AG04450 (cell line): ENCODE results near the gene LRTM2. TPM values are rescaled to one million over a fixed set of nuclear protein-coding genes. Genes with fewer than 3 reads are reported as not detected.

ENCODE experiments used
- CTCF ChIA-PET: fragments of 300-600, 350-600 bp; formaldehyde crosslinking; extraction: SDS; loops from one replicate; lab custom pipeline; 2022; ENCODE audit warnings: antibody characterized with exemption, inconsistent platforms; lab: Charles Lee
- POLR2A ChIA-PET: fragments of 350-600 bp; formaldehyde crosslinking; extraction: SDS; loops from one replicate; lab custom pipeline; 2021; ENCODE audit warnings: antibody characterized with exemption, inconsistent platforms; lab: Yijun Ruan, JAX
- DNase-seq: peaks from one replicate; pipeline ENCODE4 v3.0.0-alpha.2; 2011; ENCODE audit warnings: low read depth, low spot score
- H3K27ac ChIP-seq: one replicate; pipeline ENCODE4 v1.5.1; 2012; ENCODE audit warnings: low read depth, low read length, control low read depth
- H3K27me3 ChIP-seq: one replicate; pipeline ENCODE4 v1.6.0; 2012; ENCODE audit warnings: low read length; ENCODE audit not compliant: control insufficient read depth, insufficient read depth
- H3K4me3 ChIP-seq: 2 replicates; pipeline ENCODE4 v1.5.1; 2011; ENCODE audit warnings: mild to moderate bottlenecking, low read depth, low read length, control low read depth
- H3K9me3 ChIP-seq: 2 replicates; pipeline ENCODE4 v1.5.1; 2012; ENCODE audit warnings: low read length; ENCODE audit not compliant: control insufficient read depth, insufficient read depth
- polyA plus RNA-seq: library from polyadenylated mRNA; depleted of rRNA; stranded (reverse); fragments of >200 nt; gene quantifications from 2 replicates; pipeline ENCODE4 v1.2.3, GENCODE V29; 2011
- TF ChIP-seq, protein P1 (sequence below): IDR thresholded peaks from 2 replicates; pipeline ENCODE4 v1.5.1; 2011; ENCODE audit warnings: low read depth, low read length, control low read depth, inconsistent platforms

LRTM2 gene
- polyA plus RNA-seq, 1 experiment: not detected

DNA sequence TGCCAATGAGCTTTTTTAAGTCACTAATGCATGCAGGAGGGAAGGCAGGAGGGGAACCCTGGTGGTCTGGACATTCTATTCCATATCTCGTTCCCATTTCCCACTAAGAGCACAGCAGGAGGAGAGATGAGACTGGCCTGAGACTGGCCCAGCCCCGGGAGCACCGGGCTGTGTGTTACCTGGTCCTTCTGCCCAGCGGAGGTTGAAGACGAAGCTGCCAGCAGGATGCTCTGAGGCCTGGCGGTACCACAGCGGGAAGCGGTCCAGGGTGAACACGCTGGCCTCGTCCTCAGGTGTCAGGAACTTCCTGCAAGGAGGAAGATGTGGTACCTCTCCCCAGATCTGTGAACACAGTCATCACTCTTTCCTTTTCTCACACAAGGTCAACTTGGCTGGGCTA lies 23.9 kb downstream of the LRTM2 start:
- CTCF ChIA-PET: no interaction called here
- TF ChIP-seq, protein P1, sequence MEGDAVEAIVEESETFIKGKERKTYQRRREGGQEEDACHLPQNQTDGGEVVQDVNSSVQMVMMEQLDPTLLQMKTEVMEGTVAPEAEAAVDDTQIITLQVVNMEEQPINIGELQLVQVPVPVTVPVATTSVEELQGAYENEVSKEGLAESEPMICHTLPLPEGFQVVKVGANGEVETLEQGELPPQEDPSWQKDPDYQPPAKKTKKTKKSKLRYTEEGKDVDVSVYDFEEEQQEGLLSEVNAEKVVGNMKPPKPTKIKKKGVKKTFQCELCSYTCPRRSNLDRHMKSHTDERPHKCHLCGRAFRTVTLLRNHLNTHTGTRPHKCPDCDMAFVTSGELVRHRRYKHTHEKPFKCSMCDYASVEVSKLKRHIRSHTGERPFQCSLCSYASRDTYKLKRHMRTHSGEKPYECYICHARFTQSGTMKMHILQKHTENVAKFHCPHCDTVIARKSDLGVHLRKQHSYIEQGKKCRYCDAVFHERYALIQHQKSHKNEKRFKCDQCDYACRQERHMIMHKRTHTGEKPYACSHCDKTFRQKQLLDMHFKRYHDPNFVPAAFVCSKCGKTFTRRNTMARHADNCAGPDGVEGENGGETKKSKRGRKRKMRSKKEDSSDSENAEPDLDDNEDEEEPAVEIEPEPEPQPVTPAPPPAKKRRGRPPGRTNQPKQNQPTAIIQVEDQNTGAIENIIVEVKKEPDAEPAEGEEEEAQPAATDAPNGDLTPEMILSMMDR: no peak
- POLR2A ChIA-PET: no interaction called here
- Histone ChIP-seq H3K27ac (no peak overlapping the region), H3K27me3 (peaks cover 77% of the 10 kb centered on the region), H3K9me3 (no peaks in the 10 kb centered on the region; the same call in 1 of the 2 replicates), H3K4me3 (no peak overlapping the region)
- DNase-seq: no peak

DNA sequence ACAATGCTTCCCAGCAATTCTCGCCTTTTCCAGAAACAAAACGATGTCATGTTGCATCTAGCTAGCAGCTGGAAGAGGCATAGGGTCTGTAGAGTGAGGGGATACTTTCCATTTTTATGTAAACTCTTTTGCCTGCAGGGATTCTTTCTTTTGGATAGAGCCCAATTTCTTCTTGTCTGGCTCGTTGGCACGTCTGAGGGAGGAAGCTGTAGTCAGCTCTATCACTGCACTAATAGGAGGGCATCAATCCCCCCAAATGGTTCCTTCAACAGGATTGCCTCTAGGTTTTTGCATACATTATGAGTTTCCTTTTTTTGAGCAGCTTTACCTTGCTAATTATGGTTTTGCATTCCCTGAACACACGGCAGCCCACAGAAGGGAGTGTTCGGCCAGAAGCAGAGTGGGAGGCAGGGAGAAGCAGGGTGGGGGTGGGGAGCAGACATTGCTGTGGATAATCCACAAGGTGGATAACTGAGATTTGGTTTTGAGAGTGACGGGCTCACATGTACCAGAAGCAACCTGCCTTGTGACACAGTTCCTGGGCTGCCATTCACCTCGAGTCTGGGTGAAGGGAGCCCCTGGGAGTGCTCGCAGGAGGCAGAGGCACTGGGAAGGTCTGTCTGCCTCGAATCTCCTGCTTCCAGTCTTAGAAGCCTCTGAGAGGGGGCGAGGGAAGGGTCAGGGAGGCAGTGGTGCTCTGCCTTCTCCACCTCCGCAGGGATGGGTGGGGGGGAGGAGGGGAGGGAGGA lies 24.5 kb downstream of the LRTM2 start:
- ChIA-PET CTCF (no interaction called here), POLR2A (no interaction called here)
- H3K27ac ChIP-seq: no peak overlapping the region
- peaks cover 74% of the 10 kb centered on the region for H3K27me3 ChIP-seq
- no peak for DNase-seq
- no peak overlapping the region for H3K4me3 ChIP-seq
- TF ChIP-seq, protein P1: no peak
- H3K9me3 ChIP-seq: no peaks in the 10 kb centered on the region; the same call in 1 of the 2 replicates

DNA sequence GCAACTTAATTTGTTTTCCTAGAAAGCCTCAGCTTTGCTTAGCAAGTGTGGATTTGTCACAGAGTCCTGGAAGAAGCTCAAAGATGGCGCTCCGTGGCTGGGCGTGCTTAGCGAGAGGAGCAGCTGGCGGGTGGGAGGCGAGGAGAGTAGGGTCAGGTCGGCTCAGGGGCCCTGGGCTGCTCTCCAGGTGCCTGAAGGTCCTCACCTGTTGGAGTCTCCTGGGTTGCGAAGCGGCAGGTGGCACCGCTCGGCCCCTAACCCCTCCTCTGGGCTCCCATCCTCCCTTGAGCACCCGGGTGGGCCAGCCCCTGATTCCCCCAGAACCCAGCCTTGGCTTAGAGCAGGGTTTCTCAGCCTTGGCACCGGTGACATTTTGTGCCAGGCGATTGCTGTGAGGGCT lies 25.1 kb downstream of the LRTM2 start:
- Histone ChIP-seq H3K4me3 (no peak overlapping the region), H3K27me3 (peaks cover 72% of the 10 kb centered on the region), H3K27ac (no peak overlapping the region), H3K9me3 (no peaks in the 10 kb centered on the region; the same call in 1 of the 2 replicates)
- no peak for DNase-seq
- ChIA-PET POLR2A (no interaction called here), CTCF (no interaction called here)
- TF ChIP-seq, protein P1: no peak

DNA sequence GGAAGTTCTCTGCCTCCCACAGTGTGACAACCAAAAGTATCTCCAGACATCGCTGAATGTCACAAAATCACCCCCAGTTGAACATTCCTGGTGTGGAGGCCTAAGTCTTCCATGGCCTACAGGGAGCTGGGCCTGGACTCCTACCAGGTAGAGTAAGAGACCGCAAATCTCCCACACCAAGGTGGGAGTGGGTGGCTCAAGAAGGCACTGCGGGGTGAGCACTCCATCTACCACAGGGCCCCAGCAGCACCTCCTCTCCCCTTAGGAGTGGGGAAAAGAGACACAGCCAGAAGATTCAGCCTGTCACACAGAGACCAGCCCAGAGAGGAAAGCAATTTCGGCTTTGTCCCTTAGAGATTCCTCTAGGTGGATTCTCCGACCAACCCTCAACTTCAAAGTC lies 25.5 kb downstream of the LRTM2 start:
- DNase-seq: no peak

More for the DNA sequence above, 25.5 kb downstream of the LRTM2 start:
- ChIA-PET CTCF (interaction anchor here (1.1 kb wide), 1 partner anchor 94 kb away, joined by 3 read pairs; no protein-coding TSS in a partner anchor), POLR2A (no interaction called here)
- Histone ChIP-seq H3K27me3 (peaks cover 68% of the 10 kb centered on the region), H3K4me3 (no peak overlapping the region), H3K27ac (no peak overlapping the region), H3K9me3 (no peaks in the 10 kb centered on the region; the same call in 1 of the 2 replicates)
- TF ChIP-seq, protein P1: no peak
